ENCODE measurements around the gene NELL1.

Gene NELL1

DNA sequence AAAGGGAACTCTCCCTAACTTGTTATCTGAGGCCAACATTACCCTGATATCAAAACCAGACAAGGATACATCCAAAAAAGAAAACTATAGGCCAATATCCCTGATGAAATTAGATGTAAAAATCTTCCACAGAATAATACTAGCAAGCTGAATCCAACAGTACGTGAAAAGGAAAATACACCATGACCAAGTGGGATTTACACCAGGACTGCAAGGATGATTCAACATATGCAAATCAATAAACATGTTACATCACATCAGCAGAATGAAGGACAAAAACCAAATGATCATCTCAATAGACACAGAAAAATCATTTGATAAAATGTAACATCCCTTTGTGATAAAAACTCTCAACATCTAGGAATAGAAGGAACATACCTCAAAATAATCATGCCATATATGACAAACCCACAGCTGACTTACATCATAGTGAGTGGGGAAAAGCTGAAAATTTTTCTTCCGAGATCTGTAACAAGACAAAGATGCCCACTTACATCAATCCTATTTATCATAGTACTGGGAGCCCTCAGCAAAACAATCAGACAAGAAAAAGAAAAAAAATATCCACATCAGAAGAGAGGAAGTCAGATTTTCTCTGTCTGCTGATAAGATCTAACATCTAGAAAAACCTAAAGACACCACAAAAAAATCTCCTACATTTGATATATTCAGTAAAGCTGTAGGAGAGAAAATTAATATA is 820.2 kb downstream of the NELL1 start:
- DNase-seq (ENCODE audit: low spot score) = no peak

DNA sequence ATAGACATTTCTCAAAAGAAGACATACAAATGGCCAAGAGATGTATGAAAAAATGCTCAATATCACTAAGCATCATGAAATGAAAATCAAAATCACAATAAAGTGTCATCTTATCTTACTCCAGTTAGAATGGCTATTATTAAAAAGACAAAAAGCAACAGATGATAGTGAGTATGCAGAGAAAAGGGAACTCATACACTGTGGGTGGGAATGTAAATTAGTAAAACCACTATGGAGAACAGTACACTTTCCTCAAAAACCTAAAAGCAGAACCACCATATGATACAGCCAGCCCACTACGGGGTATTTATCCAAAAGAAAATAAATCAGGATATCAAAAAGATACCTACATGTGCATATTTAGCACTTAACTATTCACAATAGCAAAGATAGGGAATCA is 823.5 kb downstream of the NELL1 start:
- DNase-seq (ENCODE audit: low spot score) = no peak

DNA sequence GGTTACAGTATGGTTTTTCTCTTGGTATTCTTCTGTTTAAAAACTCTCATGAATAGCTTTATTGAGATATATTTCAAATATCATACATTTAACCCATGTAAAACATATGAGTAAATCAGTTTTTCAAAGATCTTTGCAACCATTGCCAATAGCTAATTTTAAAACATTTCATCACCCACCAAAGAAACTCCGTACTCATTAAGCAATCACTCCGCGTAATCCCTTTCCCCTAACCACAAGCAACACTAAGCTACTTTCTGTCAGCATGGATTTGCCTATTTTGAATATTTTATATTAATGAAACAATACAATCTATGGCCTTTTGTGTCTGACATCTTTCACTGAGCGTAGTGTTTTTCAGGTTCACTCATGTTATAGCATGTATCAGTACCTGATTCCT is 825.6 kb downstream of the NELL1 start:
- DNase-seq (ENCODE audit: low spot score) = no peak

DNA sequence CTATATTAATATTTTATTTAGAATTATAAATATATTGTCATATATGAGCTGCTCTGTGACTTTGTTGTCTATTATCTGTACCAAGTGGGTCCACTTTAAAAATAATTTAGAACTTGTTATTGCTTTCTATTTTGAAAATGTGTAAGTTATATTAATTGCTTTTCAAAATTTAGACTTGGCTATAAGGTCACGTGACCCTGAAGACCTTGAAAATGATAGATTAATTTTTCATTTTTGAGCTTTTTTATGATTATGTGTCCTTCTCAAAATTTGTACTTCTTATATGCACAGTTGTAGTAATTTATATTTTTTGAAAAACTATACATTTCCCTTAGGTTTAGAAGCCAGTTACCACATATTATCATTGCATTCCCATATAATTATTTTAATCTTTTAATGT is 826.5 kb downstream of the NELL1 start:
- DNase-seq (ENCODE audit: low spot score) = no peak

DNA sequence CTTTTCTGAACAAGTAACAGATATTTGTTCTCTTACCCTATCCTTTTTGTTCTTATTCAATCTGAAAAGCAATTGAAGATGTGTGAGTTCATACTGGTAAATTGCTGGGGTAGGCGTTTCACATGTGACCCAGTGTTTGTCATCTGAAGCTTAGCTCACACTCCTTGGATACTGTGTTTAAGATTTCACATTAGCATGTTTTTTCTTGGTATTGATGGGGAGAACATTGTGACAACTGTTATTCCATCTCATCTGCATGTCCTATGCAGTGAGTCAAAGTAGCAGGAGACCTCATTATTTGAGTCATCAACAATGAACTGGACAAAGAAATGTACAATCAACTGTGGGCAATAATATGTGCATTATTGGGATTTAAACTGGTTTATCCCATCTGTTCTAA is 831.9 kb downstream of the NELL1 start:
- no peak for DNase-seq (ENCODE audit: low spot score)

DNA sequence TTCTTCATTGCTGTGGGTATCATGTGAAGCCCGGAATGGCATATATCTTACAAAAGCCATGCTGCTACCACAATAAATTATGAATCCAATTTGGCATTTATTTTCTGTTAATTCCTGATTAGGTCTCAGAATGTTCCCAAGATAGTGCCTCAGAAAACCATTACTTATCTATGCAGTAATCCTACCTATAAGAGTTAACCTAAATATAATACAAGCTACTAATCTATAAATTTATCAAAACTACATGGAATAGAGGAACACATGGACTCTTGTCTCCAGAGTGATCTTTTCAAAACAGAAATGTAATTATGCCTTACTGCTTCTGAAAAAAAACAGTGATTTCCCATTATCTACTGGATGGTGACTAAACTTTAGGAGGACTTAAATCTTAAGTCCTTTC is 835.7 kb downstream of the NELL1 start:
- DNase-seq (ENCODE audit: low spot score) = no peak

DNA sequence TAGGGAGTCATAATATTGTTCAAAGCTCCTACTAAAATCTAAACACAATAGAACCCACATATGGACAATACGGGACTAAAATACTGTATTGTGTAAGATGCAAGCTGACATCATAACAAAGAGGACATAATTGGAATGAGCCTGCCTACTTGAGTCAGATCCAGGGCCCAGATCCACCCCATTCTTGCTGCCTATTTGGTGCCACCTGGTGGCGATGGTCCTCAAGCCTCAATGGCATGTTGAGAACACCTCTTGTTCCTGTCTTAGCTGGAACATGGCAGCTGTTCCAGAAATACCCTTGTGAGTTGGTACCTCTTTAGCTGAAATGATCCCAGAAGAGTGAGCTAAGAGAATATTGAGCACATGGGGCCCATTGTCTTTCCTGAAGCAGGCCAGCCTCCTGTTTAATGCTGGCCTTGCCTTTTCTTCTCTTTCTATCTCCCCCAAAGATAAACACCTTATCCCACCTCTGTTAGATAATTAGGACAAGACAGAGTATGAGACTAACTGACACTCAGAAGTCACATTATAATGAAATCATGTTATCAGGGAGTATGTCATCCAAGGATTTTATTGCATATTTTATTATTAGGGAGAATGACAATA is 842.6 kb downstream of the NELL1 start:
- DNase-seq (ENCODE audit: low spot score) = no peak

DNA sequence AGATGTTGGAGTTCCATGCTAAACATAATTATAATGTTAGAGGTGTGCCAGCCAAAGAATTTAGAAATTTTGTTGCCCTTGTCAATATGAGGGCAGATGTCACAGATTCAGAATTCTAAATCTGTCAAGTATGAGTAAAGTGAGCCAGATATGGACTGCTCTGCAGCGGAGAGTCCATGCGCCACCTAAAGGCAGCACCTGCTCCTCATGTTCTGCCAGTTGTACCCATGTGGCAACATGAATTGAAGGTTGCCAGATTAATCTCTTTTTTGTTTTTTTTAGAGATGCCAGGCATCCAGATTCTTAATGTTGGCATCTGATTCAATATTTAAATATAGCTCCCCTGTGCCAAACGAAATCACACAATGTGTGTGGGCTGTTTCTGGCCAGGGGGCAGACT is 844.9 kb downstream of the NELL1 start:
- DNase-seq (ENCODE audit: low spot score) = no peak

DNA sequence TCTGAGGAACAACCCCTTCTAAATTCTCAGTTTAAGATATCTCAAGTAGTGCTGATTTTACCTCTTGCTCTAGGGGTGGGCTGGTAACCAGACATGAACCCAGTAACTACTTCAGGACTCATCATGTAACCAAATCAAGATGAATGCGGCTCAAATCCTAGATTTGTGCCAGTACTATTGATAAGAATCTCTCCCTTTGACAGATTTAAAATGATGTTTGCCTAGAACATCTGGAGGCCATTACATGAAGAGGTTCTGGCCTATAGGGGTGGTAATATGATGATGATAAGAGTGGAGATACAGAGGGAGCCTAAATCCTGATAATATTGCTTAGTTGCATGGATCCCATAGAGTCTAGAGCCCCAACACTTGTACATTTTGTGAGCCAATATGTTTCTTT is 850.9 kb downstream of the NELL1 start:
- DNase-seq (ENCODE audit: low spot score) = no peak

DNA sequence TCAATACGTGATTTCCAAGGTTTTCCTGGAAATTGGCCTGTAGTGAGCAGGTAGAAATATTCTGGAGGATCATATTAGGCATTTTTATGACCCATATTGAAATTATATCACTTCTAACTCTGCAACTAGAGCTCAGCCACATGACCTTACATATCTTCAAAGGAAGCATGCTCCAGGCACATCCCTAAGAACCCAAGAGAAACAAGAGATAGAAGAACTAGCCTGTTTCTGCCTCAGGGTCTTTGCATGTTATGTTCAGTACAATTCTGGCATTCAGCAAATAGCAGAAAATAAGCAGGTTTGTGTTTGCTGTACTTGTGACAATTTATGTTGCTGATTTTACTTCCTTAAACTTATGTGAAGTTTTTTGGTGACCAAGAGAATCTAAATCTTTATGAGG is 859.8 kb downstream of the NELL1 start:
- DNase-seq (ENCODE audit: low spot score) = no peak

DNA sequence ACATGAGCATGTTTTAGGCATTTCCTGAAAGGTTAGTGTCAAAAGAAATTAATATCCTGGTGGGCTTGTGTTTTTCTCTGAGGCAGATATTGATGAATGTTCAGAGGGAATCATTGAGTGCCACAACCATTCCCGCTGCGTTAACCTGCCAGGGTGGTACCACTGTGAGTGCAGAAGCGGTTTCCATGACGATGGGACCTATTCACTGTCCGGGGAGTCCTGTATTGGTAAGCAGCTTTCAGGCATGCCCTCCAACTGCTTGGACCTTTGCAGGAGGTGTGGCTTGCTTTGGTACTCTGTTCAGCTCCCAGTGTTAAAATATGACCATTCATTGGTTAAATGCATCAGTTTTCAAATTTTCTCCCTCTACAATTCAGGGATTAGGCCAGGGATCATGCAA is 864.9 kb downstream of the NELL1 start:
- DNase-seq (ENCODE audit: low spot score) = no peak

DNA sequence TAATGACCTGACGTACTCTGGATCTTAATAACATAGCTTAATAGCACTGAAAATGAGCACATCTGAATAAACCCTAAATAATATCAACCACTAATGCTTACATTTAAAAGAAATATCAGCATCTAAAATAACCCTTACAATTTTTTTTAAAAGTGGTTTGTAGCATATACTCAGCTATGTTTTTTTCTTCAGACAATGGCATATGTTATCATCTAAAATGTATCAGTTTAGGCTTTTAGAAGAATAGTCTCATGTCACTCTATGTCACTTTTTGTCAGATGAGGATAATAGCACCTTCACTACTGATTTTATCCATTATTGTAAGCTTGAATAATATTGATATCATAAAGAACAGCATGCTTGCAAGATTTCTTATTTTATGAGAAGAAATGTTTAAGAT is 868.6 kb downstream of the NELL1 start:
- no peak for DNase-seq (ENCODE audit: low spot score)

DNA sequence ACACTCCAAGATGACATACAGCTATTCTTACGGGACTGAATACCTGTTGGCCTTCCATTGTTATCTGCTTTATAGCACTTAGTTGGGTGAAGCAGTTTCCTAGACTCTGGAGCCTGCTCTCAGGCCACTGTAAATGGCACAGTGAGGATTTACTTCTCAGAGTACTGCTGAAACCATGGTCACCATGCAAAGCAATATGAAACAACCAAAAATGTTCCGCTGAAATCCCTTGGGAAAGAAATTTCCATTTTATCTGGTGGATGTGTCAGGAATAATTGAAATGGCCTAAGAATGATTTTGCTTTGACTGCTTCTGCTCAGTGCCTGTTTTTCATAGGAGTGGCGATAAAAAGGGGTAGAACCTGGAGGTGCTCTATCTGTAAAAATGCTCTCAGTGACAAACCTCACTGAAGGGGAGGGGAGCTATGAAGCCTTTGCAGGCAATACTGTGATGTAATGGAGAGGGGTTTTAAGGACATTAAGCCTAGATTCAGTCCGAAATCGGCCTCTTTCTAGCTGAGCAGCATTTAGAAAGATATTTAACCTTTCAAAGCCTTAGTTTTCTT is 871.9 kb downstream of the NELL1 start:
- DNase-seq (ENCODE audit: low spot score) = no peak

DNA sequence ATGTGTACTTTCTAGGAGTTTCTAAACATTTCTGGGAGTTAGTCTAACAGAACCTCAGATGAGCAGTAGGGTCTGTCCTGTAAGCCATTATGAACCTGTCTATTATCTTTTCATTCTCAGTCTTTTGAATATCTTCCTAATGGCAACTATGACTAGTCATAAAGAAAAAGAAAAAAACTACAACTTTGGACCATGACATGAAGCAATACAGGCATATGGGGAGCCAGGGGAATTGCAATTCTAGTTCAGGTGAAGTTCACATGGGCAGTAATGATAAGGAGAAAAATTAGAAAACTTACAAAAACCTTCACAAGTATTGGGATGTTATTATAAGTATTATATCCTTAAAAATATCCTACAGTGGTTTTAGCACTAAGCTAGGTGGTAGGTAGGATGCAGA is 874.5 kb downstream of the NELL1 start:
- no peak for DNase-seq (ENCODE audit: low spot score)

DNA sequence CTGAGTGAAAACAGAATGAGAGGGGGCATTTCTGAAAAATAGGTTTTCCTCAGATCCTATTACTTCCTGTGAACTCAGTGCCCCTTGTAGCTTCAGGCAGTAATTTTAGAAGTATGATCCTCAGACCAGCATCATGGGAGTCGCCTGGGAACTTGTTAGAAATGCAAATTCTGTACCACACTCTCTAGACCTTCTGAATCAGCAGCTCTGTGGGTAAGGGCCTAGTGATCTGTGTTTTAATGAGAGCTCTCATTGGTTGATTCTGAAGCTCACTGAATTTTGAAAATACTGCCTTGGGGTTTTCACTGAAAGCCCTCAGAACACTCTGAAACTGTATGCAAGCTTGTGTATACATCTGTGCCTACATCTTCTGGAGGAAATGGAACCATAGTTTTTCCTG is 876.3 kb downstream of the NELL1 start:
- DNase-seq (ENCODE audit: low spot score) = no peak

DNA sequence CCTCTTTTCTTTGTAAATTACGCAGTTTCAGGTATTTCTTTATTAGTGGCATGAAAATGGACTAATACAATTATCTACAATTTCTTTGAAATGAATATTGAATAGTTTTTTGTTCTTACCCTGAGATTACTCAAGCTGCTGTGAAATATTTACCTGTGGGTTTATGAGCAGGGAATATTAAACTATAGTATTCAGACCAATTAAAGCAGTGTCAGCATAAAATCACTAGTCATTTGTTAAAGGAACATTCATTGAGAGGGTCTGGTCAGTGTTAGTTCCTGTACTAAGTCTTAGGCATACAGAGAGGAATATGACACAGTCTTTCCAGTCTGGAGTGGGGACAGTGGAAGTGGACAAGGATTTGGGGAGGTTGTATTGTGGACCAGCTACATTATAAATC is 877.3 kb downstream of the NELL1 start:
- no peak for DNase-seq (ENCODE audit: low spot score)

DNA sequence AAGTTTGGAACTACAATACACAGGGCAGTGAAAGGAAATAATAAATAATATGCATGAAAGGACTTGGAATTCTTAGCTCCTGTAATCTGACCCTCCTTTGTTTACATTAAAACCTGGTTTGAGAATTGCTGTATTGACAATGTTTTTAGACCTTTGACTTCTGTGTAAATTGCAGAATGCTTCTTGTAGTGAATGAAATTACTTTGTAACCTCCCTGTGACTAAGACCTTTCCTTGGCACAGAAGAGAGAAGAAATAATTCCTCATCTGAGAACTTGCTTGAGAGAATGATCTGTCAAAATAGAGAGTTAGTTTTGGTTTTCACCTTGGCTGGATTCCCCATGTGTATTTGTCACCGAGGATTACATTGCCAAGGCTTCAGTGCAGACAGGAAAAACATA is 883.5 kb downstream of the NELL1 start:
- DNase-seq (ENCODE audit: low spot score) = no peak

DNA sequence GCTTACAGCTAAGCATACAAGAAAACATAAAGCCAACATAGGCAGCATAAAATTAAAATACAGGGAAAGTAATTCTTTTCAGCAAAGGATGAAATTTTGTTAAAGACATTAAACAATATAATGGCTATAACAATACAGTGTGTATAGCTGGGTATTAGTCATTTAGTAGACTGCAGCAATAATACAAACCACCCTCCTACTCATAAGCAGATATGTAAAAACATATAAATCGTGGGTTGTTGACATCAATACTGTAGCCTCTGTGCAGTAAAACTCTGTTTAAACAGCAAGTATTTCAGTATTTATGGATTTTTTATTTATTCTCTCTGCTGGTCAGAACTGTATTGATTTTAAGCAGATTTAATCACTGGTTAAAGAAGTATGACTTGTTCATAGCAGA is 884.4 kb downstream of the NELL1 start:
- DNase-seq (ENCODE audit: low spot score) = no peak

DNA sequence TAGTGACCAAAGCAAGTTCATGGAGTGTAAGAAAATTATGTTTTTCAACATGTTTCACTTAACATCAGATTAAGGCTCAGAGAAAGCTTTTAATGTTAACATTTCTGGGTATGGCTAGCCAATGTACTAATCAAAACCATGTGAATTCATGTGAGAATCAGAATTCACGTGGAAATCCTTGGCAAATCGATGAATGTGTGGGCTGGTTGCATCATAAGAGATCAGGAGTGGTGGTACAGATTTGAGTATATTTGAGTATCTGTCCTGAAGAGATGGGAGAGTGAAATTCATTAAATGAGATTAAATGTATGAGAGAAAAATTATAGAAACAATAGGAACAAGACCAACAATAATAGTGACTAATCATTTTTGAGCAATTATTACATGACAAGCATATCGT is 884.9 kb downstream of the NELL1 start:
- no peak for DNase-seq (ENCODE audit: low spot score)

DNA sequence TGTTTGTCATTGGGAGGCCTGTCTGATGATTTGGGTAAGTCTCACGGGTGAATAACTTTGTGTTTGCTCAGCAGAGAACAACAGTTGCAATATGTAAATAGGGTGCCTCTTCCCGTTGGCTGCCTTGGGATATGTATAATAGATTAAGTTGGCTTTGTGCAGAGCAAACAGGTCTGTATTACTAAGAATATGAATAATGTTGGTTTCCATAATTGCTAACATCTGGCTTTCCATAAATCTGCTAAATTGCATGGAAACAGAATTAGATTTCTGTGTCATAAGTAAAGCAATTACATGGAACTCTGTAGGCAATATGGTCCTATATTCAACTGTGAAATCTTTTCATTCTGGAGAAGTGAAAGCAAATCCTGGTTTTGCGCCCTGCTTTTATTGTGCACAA is 887.5 kb downstream of the NELL1 start:
- DNase-seq (ENCODE audit: low spot score) = no peak

DNA sequence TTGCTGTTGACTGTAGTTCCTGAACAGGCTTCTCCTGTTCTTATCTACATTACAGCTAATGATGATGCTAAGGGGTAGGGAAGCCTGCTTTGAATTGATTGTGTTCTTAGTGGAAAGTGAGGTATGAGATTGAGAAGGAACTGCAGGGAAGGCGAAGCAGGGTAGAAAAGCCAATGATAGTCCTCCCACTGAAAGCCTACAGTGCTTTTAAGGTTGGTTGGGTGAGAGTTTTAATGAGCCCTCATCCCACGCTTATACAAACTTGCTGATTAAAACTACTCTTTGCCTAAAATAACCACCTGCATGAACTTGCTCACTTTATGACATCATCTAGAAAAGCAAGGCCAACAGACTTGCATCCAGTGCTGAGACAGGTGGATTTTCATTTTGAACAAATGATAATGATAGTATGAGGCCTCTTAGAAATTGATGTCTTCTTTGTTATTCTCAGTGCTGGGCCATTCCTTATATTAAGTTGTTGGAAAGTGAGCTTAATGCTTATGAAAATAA is 891.1 kb downstream of the NELL1 start:
- DNase-seq (ENCODE audit: low spot score) = no peak

DNA sequence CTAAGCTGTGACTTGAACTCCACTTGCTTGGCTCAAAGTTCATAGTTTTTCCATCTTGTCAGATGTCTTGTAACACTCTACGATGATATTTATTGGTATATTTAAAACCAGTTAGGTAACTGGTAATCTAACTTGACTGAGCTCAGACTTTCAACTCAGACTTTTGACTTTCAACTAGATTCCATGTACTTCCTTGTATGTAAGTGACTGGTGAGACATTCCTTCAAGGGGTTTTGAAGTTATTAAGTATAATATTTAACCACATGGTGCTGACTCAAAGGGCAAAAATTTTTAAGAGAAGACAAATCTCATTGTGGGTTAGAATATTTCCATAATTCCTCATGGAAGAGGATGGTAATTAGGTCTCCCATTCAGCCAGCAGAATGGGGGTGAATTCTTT is 892.2 kb downstream of the NELL1 start:
- DNase-seq (ENCODE audit: low spot score) = no peak

DNA sequence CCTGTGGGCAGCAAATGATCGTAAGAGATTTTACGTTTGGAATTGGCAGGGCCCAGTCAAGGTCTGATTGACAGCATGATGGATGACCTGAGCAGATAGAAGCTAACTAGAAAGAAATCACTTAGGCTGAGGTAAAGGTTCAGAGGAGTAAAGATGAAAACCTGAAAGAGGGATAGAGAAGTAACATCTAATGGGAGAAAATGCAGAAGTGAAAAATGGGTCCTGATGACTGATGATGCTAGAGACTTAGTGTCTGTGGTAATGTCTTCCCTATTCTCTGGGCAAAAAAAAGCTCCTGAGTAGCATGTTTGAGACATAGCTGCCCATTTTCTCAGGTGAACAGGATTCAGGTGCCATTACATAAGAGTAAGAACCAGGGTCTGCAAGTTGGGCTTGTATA is 894.7 kb downstream of the NELL1 start:
- no peak for DNase-seq (ENCODE audit: low spot score)

All from CD4-positive, alpha-beta T cell treated with Interleukin-6 at 100 ng/mL for 8 hours (primary cell).